ENCODE results near the gene PEX7. TPM values are rescaled to one million over a fixed set of nuclear protein-coding genes. Genes with fewer than 3 reads are reported as not detected.

Gene PEX7
- total RNA-seq: 19.3 and 20.0 TPM in 2 replicates

DNA sequence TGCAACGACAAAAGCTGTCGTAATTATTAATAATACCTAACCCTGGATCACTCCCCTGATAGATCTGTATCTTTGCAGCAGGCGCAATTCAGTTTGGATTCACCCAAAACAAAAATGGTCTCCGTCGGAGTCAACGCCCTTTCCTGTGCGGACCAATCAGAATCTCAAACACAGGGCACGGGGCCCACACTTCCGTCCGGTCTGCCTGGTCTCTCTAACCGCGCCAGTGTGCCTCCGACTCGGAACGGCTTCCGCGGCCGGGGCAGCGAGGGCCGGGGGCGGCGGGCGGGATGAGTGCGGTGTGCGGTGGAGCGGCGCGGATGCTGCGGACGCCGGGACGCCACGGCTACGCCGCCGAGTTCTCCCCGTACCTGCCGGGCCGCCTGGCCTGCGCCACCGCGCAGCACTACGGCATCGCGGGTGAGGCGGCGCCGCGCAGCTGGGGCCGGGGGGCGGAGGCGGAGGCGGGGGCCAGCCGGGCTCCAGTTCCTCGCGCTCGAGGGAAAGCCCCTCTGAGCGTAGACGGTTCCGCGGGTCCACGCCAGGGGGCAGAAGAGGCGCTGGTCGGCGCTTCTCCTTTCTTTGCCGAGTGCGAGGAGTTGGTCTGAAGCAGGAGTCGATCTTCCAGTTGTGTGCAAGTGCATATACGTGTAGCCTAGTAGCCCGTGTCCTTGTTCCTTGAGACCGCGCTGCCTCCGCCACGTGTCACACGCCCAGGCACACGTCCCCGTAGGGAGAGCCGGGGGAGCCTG is at the start of gene PEX7:
PEX7 (plus strand) TSS at position 217 of the 752 bp plus-strand sequence; CDS start at position 291, 74 bp downstream.
- H3K4me3 ChIP-seq (ENCODE audit: low read depth, low read length): peak within 1 kb of the TSS; percentile 67
- no peaks in the 10 kb centered on the region for H3K27me3 ChIP-seq (ENCODE audit: control insufficient read depth, insufficient read depth, low read length)
- no peaks in the 10 kb centered on the region for H3K36me3 ChIP-seq (ENCODE audit: control insufficient read depth, insufficient read depth, low read length)
- TF ChIP-seq, protein P1, sequence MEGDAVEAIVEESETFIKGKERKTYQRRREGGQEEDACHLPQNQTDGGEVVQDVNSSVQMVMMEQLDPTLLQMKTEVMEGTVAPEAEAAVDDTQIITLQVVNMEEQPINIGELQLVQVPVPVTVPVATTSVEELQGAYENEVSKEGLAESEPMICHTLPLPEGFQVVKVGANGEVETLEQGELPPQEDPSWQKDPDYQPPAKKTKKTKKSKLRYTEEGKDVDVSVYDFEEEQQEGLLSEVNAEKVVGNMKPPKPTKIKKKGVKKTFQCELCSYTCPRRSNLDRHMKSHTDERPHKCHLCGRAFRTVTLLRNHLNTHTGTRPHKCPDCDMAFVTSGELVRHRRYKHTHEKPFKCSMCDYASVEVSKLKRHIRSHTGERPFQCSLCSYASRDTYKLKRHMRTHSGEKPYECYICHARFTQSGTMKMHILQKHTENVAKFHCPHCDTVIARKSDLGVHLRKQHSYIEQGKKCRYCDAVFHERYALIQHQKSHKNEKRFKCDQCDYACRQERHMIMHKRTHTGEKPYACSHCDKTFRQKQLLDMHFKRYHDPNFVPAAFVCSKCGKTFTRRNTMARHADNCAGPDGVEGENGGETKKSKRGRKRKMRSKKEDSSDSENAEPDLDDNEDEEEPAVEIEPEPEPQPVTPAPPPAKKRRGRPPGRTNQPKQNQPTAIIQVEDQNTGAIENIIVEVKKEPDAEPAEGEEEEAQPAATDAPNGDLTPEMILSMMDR (IDR thresholded peaks at IDR 0.05; ENCODE audit: insufficient read depth, low read length, severe bottlenecking): peak; percentile 66
- peak; percentile 84 for DNase-seq (ENCODE audit: low read depth)
- no peak for FAIRE-seq

DNA sequence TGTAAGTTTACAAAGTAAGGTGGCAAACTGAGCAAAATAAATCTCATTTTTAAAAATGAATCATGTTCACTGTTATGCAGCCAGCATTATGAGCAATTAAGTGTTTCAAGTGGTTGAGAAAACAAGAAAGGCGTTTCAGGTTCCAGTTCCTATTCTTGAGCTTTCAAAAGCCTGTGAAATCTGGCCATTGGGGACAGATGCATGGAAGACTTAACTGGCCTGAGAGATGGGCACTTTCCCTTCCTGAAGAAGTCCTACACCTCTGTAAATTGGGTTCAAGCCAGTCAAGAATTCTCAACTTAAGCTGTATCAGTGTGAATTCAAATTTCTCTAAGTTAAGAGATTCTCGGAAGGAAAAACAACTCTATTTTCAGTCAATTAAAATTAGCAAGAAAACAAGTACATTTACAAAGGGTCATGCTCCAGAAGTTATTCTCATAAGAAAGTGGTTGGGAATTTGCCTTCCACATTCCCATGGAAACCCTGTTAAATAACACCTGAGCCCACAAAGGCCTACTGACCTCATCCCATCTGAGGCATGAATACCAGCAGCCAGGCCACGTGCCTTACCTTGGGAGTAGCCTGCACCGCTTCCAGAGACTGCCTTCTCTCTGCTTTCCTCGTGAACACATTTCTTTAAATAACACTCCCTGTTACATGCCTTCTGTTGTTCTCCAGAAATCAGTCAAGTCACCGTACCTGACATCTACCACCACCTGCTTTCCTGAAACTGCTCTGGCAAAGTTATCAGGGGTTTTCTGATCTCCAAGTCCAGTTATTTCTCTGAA is 49.5 kb upstream of the PEX7 start:
- FAIRE-seq: no peak

GRCh38 chr6:136773473-136773796 is 49.0 kb upstream of the PEX7 start:
- no peaks in the 10 kb centered on the region for H3K36me3 ChIP-seq (ENCODE audit: control insufficient read depth, insufficient read depth, low read length)
- FAIRE-seq (no peak), DNase-seq (ENCODE audit: low read depth) (no peak)
- no peak overlapping the region for H3K4me3 ChIP-seq (ENCODE audit: low read depth, low read length)
- TF ChIP-seq, protein P1 (IDR thresholded peaks at IDR 0.05; ENCODE audit: insufficient read depth, low read length, severe bottlenecking): no peak
- no peaks in the 10 kb centered on the region for H3K27me3 ChIP-seq (ENCODE audit: control insufficient read depth, insufficient read depth, low read length)

More for the DNA sequence above, 49.5 kb upstream of the PEX7 start:
- TF ChIP-seq, protein P1 (IDR thresholded peaks at IDR 0.05; ENCODE audit: insufficient read depth, low read length, severe bottlenecking): no peak
- no peaks in the 10 kb centered on the region for H3K27me3 ChIP-seq (ENCODE audit: control insufficient read depth, insufficient read depth, low read length)
- H3K4me3 ChIP-seq (ENCODE audit: low read depth, low read length): no peak overlapping the region
- DNase-seq (ENCODE audit: low read depth): peak; percentile 28
- no peaks in the 10 kb centered on the region for H3K36me3 ChIP-seq (ENCODE audit: control insufficient read depth, insufficient read depth, low read length)

DNA sequence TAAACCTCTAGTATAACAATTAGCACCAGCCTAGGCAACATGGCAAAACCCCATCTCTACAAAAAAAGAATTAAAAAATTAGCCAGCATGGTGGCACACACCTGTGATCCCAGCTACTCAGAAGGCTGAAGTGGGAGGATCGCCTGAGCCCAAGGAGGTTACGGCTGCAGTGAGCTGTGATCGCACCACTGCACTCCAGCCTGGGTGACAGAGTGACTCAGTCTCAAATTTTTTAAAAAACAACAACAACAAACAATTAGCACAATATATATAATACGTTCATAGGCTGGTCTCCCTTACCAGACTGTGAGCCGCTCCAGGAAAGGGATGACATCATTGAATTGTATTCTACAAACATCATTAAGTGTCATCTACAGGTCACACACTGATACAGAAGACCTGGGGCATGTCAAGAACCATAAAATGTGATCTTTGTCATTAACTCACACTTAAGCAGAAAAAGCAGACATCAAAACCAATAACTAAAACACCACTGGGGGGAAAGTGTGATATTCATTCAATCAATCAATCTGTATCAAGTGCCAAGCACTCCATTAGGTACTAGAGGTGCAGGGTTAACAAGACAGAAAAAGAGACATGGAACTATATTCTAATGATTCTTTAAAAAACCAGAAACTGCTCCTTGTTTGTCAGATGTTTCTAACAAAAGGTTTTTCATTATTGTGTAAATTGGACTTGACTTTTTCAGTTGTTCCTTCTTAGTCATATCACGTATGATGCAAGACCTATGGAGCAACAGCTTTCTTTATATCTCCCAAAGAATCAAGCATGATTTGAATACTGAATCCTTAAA is 48.0 kb upstream of the PEX7 start:
- FAIRE-seq: no peak
- DNase-seq (ENCODE audit: low read depth): peak; percentile 91
- H3K4me3 ChIP-seq (ENCODE audit: low read depth, low read length): no peak overlapping the region

DNA sequence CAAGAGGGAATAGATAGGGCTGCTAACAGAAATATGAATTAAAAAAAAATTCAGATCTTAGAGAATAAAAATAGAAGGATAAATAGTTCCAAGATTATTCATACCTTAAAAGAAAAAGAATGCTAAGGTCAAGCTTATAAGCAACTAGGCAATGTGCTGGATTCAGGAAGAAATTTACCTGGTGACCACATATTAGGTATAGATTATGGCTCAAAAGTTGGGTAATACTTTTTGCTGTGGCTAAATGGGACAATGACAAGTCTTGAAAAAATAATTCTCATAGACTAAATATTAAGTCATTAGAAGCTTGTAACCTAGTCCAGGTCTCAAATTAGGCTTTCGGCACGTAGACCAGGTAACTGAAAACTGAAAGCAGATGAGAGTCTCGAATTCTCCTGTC is 47.3 kb upstream of the PEX7 start:
- no peak for DNase-seq (ENCODE audit: low read depth)
- Histone ChIP-seq H3K36me3 (ENCODE audit: control insufficient read depth, insufficient read depth, low read length) (no peaks in the 10 kb centered on the region), H3K4me3 (ENCODE audit: low read depth, low read length) (no peak overlapping the region), H3K27me3 (ENCODE audit: control insufficient read depth, insufficient read depth, low read length) (no peaks in the 10 kb centered on the region)
- TF ChIP-seq, protein P1 (IDR thresholded peaks at IDR 0.05; ENCODE audit: insufficient read depth, low read length, severe bottlenecking): no peak
- no peak for FAIRE-seq

More for the DNA sequence above, 48.0 kb upstream of the PEX7 start:
- Histone ChIP-seq H3K27me3 (ENCODE audit: control insufficient read depth, insufficient read depth, low read length) (no peaks in the 10 kb centered on the region), H3K36me3 (ENCODE audit: control insufficient read depth, insufficient read depth, low read length) (no peaks in the 10 kb centered on the region)
- TF ChIP-seq, protein P1 (IDR thresholded peaks at IDR 0.05; ENCODE audit: insufficient read depth, low read length, severe bottlenecking): no peak

Measured in bronchial epithelial cell (primary cell).